ENCODE measurements around the gene NOTCH3.

Gene NOTCH3

GRCh38 chr19:15123900-15124299 lies 76.9 kb downstream of the NOTCH3 start:
- H3K4me1 ChIP-seq (ENCODE audit: control insufficient read depth, insufficient read depth, low read length): peaks cover 6% of the 10 kb centered on the region
- H3K36me3 ChIP-seq (ENCODE audit: control insufficient read depth, insufficient read depth, low read length): peaks cover 26% of the 10 kb centered on the region
- peak overlapping the region; percentile 88 for H3K4me3 ChIP-seq (ENCODE audit: low read depth, low read length)
- H3K9me3 ChIP-seq (ENCODE audit: control insufficient read depth, insufficient read depth, low read length): no peaks in the 10 kb centered on the region
- H3K27me3 ChIP-seq (ENCODE audit: control insufficient read depth, insufficient read depth, low read length): no peaks in the 10 kb centered on the region
- peak overlapping the region; percentile 37 for H3K9ac ChIP-seq (ENCODE audit: low read depth, low read length)

GRCh38 chr19:15123031-15123890 lies 77.5 kb downstream of the NOTCH3 start:
- H3K27me3 ChIP-seq (ENCODE audit: control insufficient read depth, insufficient read depth, low read length): no peaks in the 10 kb centered on the region
- H3K4me1 ChIP-seq (ENCODE audit: control insufficient read depth, insufficient read depth, low read length): peaks cover 6% of the 10 kb centered on the region
- no peak overlapping the region for H3K4me3 ChIP-seq (ENCODE audit: low read depth, low read length)
- peaks cover 32% of the 10 kb centered on the region for H3K36me3 ChIP-seq (ENCODE audit: control insufficient read depth, insufficient read depth, low read length)
- no peaks in the 10 kb centered on the region for H3K9me3 ChIP-seq (ENCODE audit: control insufficient read depth, insufficient read depth, low read length)
- H3K9ac ChIP-seq (ENCODE audit: low read depth, low read length): no peak overlapping the region

GRCh38 chr19:15122331-15123030 lies 78.3 kb downstream of the NOTCH3 start:
- Histone ChIP-seq H3K27me3 (ENCODE audit: control insufficient read depth, insufficient read depth, low read length) (no peaks in the 10 kb centered on the region), H3K9ac (ENCODE audit: low read depth, low read length) (no peak overlapping the region), H3K9me3 (ENCODE audit: control insufficient read depth, insufficient read depth, low read length) (no peaks in the 10 kb centered on the region), H3K4me3 (ENCODE audit: low read depth, low read length) (no peak overlapping the region), H3K36me3 (ENCODE audit: control insufficient read depth, insufficient read depth, low read length) (peaks cover 38% of the 10 kb centered on the region), H3K4me1 (ENCODE audit: control insufficient read depth, insufficient read depth, low read length) (peaks cover 6% of the 10 kb centered on the region)

- peaks cover 58% of the 10 kb centered on the region for H3K36me3 ChIP-seq (ENCODE audit: control insufficient read depth, insufficient read depth, low read length)
- H3K9me3 ChIP-seq (ENCODE audit: control insufficient read depth, insufficient read depth, low read length): no peaks in the 10 kb centered on the region
- H3K9ac ChIP-seq (ENCODE audit: low read depth, low read length): no peak overlapping the region
- H3K27me3 ChIP-seq (ENCODE audit: control insufficient read depth, insufficient read depth, low read length): no peaks in the 10 kb centered on the region
- H3K4me1 ChIP-seq (ENCODE audit: control insufficient read depth, insufficient read depth, low read length): peaks cover 3% of the 10 kb centered on the region
- no peak overlapping the region for H3K4me3 ChIP-seq (ENCODE audit: low read depth, low read length)
These were observed 80.4 kb downstream of the NOTCH3 start for GRCh38 chr19:15120135-15121026.

GRCh38 chr19:15118789-15119494 lies 81.9 kb downstream of the NOTCH3 start:
- Histone ChIP-seq H3K4me1 (ENCODE audit: control insufficient read depth, insufficient read depth, low read length) (no peaks in the 10 kb centered on the region), H3K4me3 (ENCODE audit: low read depth, low read length) (no peak overlapping the region), H3K27me3 (ENCODE audit: control insufficient read depth, insufficient read depth, low read length) (no peaks in the 10 kb centered on the region), H3K9ac (ENCODE audit: low read depth, low read length) (no peak overlapping the region), H3K36me3 (ENCODE audit: control insufficient read depth, insufficient read depth, low read length) (peaks cover 70% of the 10 kb centered on the region), H3K9me3 (ENCODE audit: control insufficient read depth, insufficient read depth, low read length) (no peaks in the 10 kb centered on the region)

- Histone ChIP-seq H3K36me3 (ENCODE audit: control insufficient read depth, insufficient read depth, low read length) (peaks cover 73% of the 10 kb centered on the region), H3K9me3 (ENCODE audit: control insufficient read depth, insufficient read depth, low read length) (no peaks in the 10 kb centered on the region)
These were observed 82.5 kb downstream of the NOTCH3 start for GRCh38 chr19:15118248-15118647.

GRCh38 chr19:15116856-15117255 lies 83.9 kb downstream of the NOTCH3 start:
- H3K36me3 ChIP-seq (ENCODE audit: control insufficient read depth, insufficient read depth, low read length): peaks cover 73% of the 10 kb centered on the region
- no peak overlapping the region for H3K9ac ChIP-seq (ENCODE audit: low read depth, low read length)
- H3K4me3 ChIP-seq (ENCODE audit: low read depth, low read length): no peak overlapping the region
- H3K27me3 ChIP-seq (ENCODE audit: control insufficient read depth, insufficient read depth, low read length): no peaks in the 10 kb centered on the region
- H3K4me1 ChIP-seq (ENCODE audit: control insufficient read depth, insufficient read depth, low read length): no peaks in the 10 kb centered on the region
- H3K9me3 ChIP-seq (ENCODE audit: control insufficient read depth, insufficient read depth, low read length): no peaks in the 10 kb centered on the region

More at GRCh38 chr19:15118248-15118647, 82.5 kb downstream of the NOTCH3 start:
- Histone ChIP-seq H3K4me1 (ENCODE audit: control insufficient read depth, insufficient read depth, low read length) (no peaks in the 10 kb centered on the region), H3K27me3 (ENCODE audit: control insufficient read depth, insufficient read depth, low read length) (no peaks in the 10 kb centered on the region), H3K9ac (ENCODE audit: low read depth, low read length) (no peak overlapping the region), H3K4me3 (ENCODE audit: low read depth, low read length) (no peak overlapping the region)

- Histone ChIP-seq H3K4me3 (ENCODE audit: low read depth, low read length) (no peak overlapping the region), H3K36me3 (ENCODE audit: control insufficient read depth, insufficient read depth, low read length) (peaks cover 76% of the 10 kb centered on the region)
These were observed 84.8 kb downstream of the NOTCH3 start for GRCh38 chr19:15115762-15116615.

GRCh38 chr19:15115080-15115479 lies 85.7 kb downstream of the NOTCH3 start:
- Histone ChIP-seq H3K9me3 (ENCODE audit: control insufficient read depth, insufficient read depth, low read length) (no peaks in the 10 kb centered on the region), H3K4me1 (ENCODE audit: control insufficient read depth, insufficient read depth, low read length) (no peaks in the 10 kb centered on the region), H3K27me3 (ENCODE audit: control insufficient read depth, insufficient read depth, low read length) (no peaks in the 10 kb centered on the region), H3K36me3 (ENCODE audit: control insufficient read depth, insufficient read depth, low read length) (peaks cover 71% of the 10 kb centered on the region), H3K9ac (ENCODE audit: low read depth, low read length) (no peak overlapping the region), H3K4me3 (ENCODE audit: low read depth, low read length) (no peak overlapping the region)

More at GRCh38 chr19:15115762-15116615, 84.8 kb downstream of the NOTCH3 start:
- Histone ChIP-seq H3K4me1 (ENCODE audit: control insufficient read depth, insufficient read depth, low read length) (no peaks in the 10 kb centered on the region), H3K9ac (ENCODE audit: low read depth, low read length) (no peak overlapping the region), H3K9me3 (ENCODE audit: control insufficient read depth, insufficient read depth, low read length) (no peaks in the 10 kb centered on the region), H3K27me3 (ENCODE audit: control insufficient read depth, insufficient read depth, low read length) (no peaks in the 10 kb centered on the region)

- peaks cover 62% of the 10 kb centered on the region for H3K36me3 ChIP-seq (ENCODE audit: control insufficient read depth, insufficient read depth, low read length)
These were observed 86.6 kb downstream of the NOTCH3 start for GRCh38 chr19:15114153-15114540.

More at GRCh38 chr19:15114153-15114540, 86.6 kb downstream of the NOTCH3 start:
- no peaks in the 10 kb centered on the region for H3K9me3 ChIP-seq (ENCODE audit: control insufficient read depth, insufficient read depth, low read length)
- H3K9ac ChIP-seq (ENCODE audit: low read depth, low read length): no peak overlapping the region
- no peaks in the 10 kb centered on the region for H3K4me1 ChIP-seq (ENCODE audit: control insufficient read depth, insufficient read depth, low read length)
- no peaks in the 10 kb centered on the region for H3K27me3 ChIP-seq (ENCODE audit: control insufficient read depth, insufficient read depth, low read length)
- peak overlapping the region; percentile 22 for H3K4me3 ChIP-seq (ENCODE audit: low read depth, low read length)

Data from iPS-15b (cell line).